ENCODE measurements around the gene SOX5. TPM values are rescaled to one million over a fixed set of nuclear protein-coding genes. Genes with fewer than 3 reads are reported as not detected.

SOX5 gene
- total and polyA plus RNA-seq, 2 experiments from 2014 or later = 14.8 to 26.4 TPM

- Histone ChIP-seq H3K9me2 (replicated peaks; ENCODE audit: insufficient read depth) (no peaks in the 10 kb centered on the region), H3K27me3 (no peaks in the 10 kb centered on the region), H3K4me3 (no peak overlapping the region), H3K9me3 (ENCODE audit: low read depth) (no peaks in the 10 kb centered on the region), H3K4me2 (no peak overlapping the region), H3K27ac (no peak overlapping the region), H2AFZ (no peak overlapping the region), H3K4me1 (ENCODE audit: insufficient read depth) (no peaks in the 10 kb centered on the region), H3K79me2 (no peaks in the 10 kb centered on the region), H3K36me3 (replicated peaks; ENCODE audit: insufficient read depth, low read depth) (no peaks in the 10 kb centered on the region), H4K20me1 (ENCODE audit: insufficient read depth, poor library complexity, severe bottlenecking) (no peaks in the 10 kb centered on the region)
- TF ChIP-seq EZH2 (IDR thresholded peaks at IDR 0.05; ENCODE audit: borderline replicate concordance) = no peak
- TF ChIP-seq CTCF (IDR thresholded peaks at IDR 0.05; ENCODE audit: poor library complexity) = no peak
- no peak for TF ChIP-seq EZH2phosphoT487 (IDR thresholded peaks at IDR 0.05; ENCODE audit: low read depth, severe bottlenecking, unreplicated experiment)
- DNase-seq (ENCODE audit: low spot score) = no peak
These were observed 416.2 kb downstream of the SOX5 start for GRCh38 chr12:23533265-23533664.

- H3K4me1 ChIP-seq (ENCODE audit: insufficient read depth) = no peaks in the 10 kb centered on the region
- H3K4me3 ChIP-seq = no peak overlapping the region
- no peak overlapping the region for H3K4me2 ChIP-seq
- H3K27me3 ChIP-seq = no peaks in the 10 kb centered on the region
- H3K9me2 ChIP-seq (replicated peaks; ENCODE audit: insufficient read depth) = no peaks in the 10 kb centered on the region
- no peak overlapping the region for H2AFZ ChIP-seq
- no peak for DNase-seq (ENCODE audit: low spot score)
- TF ChIP-seq EZH2 (IDR thresholded peaks at IDR 0.05; ENCODE audit: borderline replicate concordance) = no peak
- TF ChIP-seq EZH2phosphoT487 (IDR thresholded peaks at IDR 0.05; ENCODE audit: low read depth, severe bottlenecking, unreplicated experiment) = no peak
- no peak for TF ChIP-seq CTCF (IDR thresholded peaks at IDR 0.05; ENCODE audit: poor library complexity)
- H3K36me3 ChIP-seq (replicated peaks; ENCODE audit: insufficient read depth, low read depth) = no peaks in the 10 kb centered on the region
- 100% methylated on average over 1 of the region's 1 CpG for WGBS (ENCODE audit: low lambda C conversion rate, missing lambda C conversion rate)
- no peak overlapping the region for H3K27ac ChIP-seq
- H4K20me1 ChIP-seq (ENCODE audit: insufficient read depth, poor library complexity, severe bottlenecking) = no peaks in the 10 kb centered on the region
- no peaks in the 10 kb centered on the region for H3K79me2 ChIP-seq
- no peaks in the 10 kb centered on the region for H3K9me3 ChIP-seq (ENCODE audit: low read depth)
These were observed 421.2 kb downstream of the SOX5 start for GRCh38 chr12:23528316-23528715.

- H3K9me3 ChIP-seq (ENCODE audit: low read depth) = peaks cover 5% of the 10 kb centered on the region
- DNase-seq (ENCODE audit: low spot score) = no peak
- no peak for TF ChIP-seq CTCF (IDR thresholded peaks at IDR 0.05; ENCODE audit: poor library complexity)
- TF ChIP-seq EZH2phosphoT487 (IDR thresholded peaks at IDR 0.05; ENCODE audit: low read depth, severe bottlenecking, unreplicated experiment) = no peak
- no peak for TF ChIP-seq EZH2 (IDR thresholded peaks at IDR 0.05; ENCODE audit: borderline replicate concordance)
- H3K27me3 ChIP-seq = no peaks in the 10 kb centered on the region
- no peak overlapping the region for H2AFZ ChIP-seq
- H3K4me1 ChIP-seq (ENCODE audit: insufficient read depth) = no peaks in the 10 kb centered on the region
- H3K79me2 ChIP-seq = no peaks in the 10 kb centered on the region
- 88% methylated on average over 5 of the region's 5 CpGs for WGBS (ENCODE audit: low lambda C conversion rate, missing lambda C conversion rate)
- H3K4me3 ChIP-seq = no peak overlapping the region
- no peak overlapping the region for H3K27ac ChIP-seq
- no peaks in the 10 kb centered on the region for H3K36me3 ChIP-seq (replicated peaks; ENCODE audit: insufficient read depth, low read depth)
- no peaks in the 10 kb centered on the region for H4K20me1 ChIP-seq (ENCODE audit: insufficient read depth, poor library complexity, severe bottlenecking)
- H3K9me2 ChIP-seq (replicated peaks; ENCODE audit: insufficient read depth) = no peaks in the 10 kb centered on the region
- H3K4me2 ChIP-seq = no peak overlapping the region
These were observed 423.9 kb downstream of the SOX5 start for GRCh38 chr12:23525450-23526072.

Data from hepatocyte (in vitro differentiated cells).